Epithelial cell of proximal tubule (primary cell): ENCODE data around the gene BARHL1. TPM values are rescaled to one million over a fixed set of nuclear protein-coding genes. Genes with fewer than 3 reads are reported as not detected.

ENCODE experiments used
- DNase-seq: peaks from one replicate; pipeline ENCODE4 v3.0.0-alpha.2; 2011; ENCODE audit warnings: low read depth
- H3K4me3 ChIP-seq: 2 replicates; pipeline ENCODE4 v1.5.1; 2011; ENCODE audit warnings: low read depth, mild to moderate bottlenecking, low read length
- total RNA-seq: library from RNA; depleted of rRNA; stranded (reverse); fragments of >200 nt; gene quantifications from 2 replicates; pipeline ENCODE4 v1.2.3, GENCODE V29; 2015
- TF ChIP-seq, protein P1 (sequence below): conservative IDR thresholded peaks from 2 replicates; pipeline ENCODE4 v1.5.1; 2012; ENCODE audit warnings: low read depth, mild to moderate bottlenecking, low read length

Gene BARHL1
- total RNA-seq, 1 donor from 2014 or later = not detected

DNA sequence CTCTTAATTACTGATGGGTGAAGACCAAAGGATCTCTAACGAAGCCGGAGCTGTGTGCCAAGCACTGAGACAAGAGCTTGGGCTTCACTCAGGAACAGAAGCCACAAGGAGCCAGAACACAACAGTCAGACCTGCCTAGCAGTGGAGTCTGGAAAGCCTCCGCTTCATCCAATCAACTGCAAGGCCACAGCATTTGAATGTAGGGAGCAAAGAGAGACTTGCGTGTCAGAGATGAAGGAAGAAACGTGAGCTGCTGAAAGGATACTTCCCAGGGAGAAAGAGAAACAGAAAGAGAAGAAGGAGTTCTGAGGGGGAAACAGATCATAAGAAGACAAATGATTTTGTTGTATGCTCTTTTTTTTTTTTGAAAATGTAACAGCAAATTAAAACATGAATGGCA is 43.9 kb downstream of the BARHL1 start:
- TF ChIP-seq, protein P1, sequence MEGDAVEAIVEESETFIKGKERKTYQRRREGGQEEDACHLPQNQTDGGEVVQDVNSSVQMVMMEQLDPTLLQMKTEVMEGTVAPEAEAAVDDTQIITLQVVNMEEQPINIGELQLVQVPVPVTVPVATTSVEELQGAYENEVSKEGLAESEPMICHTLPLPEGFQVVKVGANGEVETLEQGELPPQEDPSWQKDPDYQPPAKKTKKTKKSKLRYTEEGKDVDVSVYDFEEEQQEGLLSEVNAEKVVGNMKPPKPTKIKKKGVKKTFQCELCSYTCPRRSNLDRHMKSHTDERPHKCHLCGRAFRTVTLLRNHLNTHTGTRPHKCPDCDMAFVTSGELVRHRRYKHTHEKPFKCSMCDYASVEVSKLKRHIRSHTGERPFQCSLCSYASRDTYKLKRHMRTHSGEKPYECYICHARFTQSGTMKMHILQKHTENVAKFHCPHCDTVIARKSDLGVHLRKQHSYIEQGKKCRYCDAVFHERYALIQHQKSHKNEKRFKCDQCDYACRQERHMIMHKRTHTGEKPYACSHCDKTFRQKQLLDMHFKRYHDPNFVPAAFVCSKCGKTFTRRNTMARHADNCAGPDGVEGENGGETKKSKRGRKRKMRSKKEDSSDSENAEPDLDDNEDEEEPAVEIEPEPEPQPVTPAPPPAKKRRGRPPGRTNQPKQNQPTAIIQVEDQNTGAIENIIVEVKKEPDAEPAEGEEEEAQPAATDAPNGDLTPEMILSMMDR = no peak
- DNase-seq = no peak
- no peak overlapping the region for H3K4me3 ChIP-seq

- no peak for DNase-seq
- TF ChIP-seq, protein P1 = no peak
- no peak overlapping the region for H3K4me3 ChIP-seq
These were observed 44.7 kb downstream of the BARHL1 start for GRCh38 chr9:132627106-132627505.

GRCh38 chr9:132627594-132627993 is 45.2 kb downstream of the BARHL1 start:
- TF ChIP-seq, protein P1 = no peak
- DNase-seq = no peak
- no peak overlapping the region for H3K4me3 ChIP-seq

GRCh38 chr9:132628746-132629145 is 46.3 kb downstream of the BARHL1 start:
- DNase-seq = no peak
- H3K4me3 ChIP-seq = no peak overlapping the region
- TF ChIP-seq, protein P1 = no peak

- H3K4me3 ChIP-seq = no peak overlapping the region
- DNase-seq = no peak
- TF ChIP-seq, protein P1 = no peak
These were observed 47.7 kb downstream of the BARHL1 start for GRCh38 chr9:132630116-132630515.

DNA sequence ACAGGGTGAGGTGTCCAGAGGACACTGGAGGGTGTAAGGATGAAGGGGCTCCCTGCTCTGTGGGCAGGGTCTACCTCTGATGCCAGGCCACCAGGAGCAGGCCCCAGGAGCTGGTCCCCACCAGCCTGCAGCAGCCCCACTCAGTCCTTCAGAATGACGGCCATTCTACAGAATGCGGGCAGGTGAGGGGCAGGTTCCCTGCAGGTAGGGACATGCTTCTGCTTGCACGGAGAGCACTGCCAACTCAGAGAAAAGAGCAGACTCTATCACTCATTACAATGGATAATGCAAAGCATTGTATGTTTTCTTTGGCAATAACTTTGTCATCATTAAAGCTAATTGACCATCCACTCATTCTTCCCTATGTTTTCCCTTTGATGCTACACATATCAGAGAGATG is 48.4 kb downstream of the BARHL1 start:
- DNase-seq = no peak
- TF ChIP-seq, protein P1 = no peak
- H3K4me3 ChIP-seq = no peak overlapping the region

DNA sequence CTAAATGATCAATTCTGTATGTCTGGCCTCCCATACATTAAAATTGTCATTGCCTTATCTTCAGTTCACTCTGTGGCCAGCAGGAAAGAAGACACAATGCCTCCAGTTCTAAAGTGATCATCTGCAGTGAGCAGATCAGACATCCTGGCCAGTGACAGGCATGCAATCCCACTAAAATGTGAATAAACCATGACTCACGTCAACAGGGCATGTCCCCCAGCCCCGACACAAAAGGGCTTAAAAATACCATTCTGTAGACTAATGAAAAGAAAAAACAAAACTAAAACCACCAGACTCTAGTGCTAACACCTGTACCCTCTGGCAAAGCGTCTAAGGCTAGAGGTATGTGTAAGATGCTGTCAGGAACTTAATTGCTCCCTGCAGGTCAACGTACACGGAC is 48.9 kb downstream of the BARHL1 start:
- DNase-seq = no peak
- no peak overlapping the region for H3K4me3 ChIP-seq
- TF ChIP-seq, protein P1 = no peak
